ENCODE results near the gene PURA.
A peak's percentile ranks its signal among the peaks of the same experiment; 100 is the strongest.

The PURA gene

DNA sequence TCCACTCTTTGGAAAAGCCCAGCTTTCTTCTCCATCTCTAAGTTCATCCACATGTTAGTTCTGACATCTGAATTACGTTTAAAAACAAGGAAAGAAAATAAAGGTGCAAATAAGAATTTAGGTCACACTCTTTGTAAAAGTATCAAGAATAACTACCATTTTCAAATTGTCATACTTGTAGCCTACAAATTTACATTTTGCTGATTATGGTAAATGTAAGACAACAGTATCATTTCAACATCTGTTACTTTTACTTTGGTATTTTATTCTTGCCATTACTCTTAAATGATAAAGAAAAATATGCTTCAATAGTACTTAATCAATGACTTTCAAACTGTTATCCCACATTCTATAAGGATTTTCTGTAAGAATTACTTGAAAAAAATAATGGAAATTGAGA lies 9.8 kb upstream of the PURA start:
- H3K4me3 Mint-ChIP-seq = no peak overlapping the region
- no peaks in the 10 kb centered on the region for H3K9me3 Mint-ChIP-seq
- peaks cover 19% of the 10 kb centered on the region for H3K4me1 Mint-ChIP-seq
- DNase-seq = no peak
- H3K27me3 Mint-ChIP-seq = peaks cover 33% of the 10 kb centered on the region
- CTCF ChIA-PET = interaction anchor here (0.9 kb wide), 1 partner anchor 16 kb away, joined by 3 read pairs; no protein-coding TSS in a partner anchor
- no peak overlapping the region for H3K27ac Mint-ChIP-seq
- H3K36me3 Mint-ChIP-seq = peaks cover 3% of the 10 kb centered on the region

DNA sequence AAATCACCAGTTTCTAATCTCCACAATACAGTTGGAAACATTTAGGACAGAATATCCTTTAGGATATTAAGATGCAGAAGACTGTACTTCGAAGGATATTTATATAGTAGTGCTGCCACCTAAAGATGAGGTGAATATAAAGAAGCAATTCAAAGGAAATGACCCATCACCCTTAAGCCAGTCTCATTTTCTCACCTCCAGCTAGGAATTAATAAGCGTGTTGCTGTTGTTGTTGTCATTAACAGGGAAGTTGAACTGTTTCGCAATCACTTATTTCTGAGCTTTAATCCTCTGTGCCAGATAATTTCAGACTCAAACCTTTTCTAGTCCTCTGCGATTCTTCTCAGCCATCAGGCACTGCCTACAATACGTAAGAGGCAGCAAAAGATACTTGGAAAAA lies 7.8 kb upstream of the PURA start:
- Mint-ChIP-seq H3K4me3 (no peak overlapping the region), H3K27me3 (peaks cover 28% of the 10 kb centered on the region), H3K4me1 (peaks cover 33% of the 10 kb centered on the region), H3K36me3 (peaks cover 8% of the 10 kb centered on the region), H3K27ac (peak overlapping the region; percentile 98), H3K9me3 (no peaks in the 10 kb centered on the region)
- CTCF ChIA-PET = interaction anchor here (0.9 to 2.1 kb wide), 7 partner anchors 10 to 38 kb away, joined by 3 to 5 read pairs (median 3); no protein-coding TSS in a partner anchor
- DNase-seq = no peak

DNA sequence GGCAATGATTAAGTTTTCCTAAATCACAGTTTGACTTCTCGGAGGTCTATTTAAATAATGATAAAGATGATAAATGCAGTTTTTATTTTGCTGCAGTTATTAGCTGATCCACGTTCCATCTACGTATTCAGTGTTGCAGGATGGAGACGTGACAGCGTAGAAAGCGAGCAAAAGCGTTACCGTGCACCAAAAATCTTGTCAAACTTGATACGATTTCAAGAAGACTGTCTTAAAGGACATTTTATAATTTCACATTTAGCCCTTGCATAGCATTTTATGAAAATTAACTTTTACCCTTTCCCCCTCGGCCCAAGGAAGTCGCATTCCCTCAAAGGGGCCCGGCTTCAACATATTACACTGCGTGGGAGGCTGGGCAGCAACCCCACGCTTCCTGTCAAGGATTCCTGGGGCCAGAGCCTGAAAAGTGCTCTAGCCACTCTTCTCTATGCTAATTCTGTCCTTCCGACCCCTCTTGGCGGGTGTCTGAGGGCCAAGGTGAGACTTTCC lies 7.1 kb upstream of the PURA start:
- peaks cover 36% of the 10 kb centered on the region for H3K27me3 Mint-ChIP-seq
- H3K4me1 Mint-ChIP-seq = peaks cover 40% of the 10 kb centered on the region
- CTCF ChIA-PET = interaction anchor here (1.0 to 1.7 kb wide), 3 partner anchors 34 to 38 kb away, joined by 5 to 11 read pairs (median 5); no protein-coding TSS in a partner anchor
- DNase-seq = no peak
- peaks cover 8% of the 10 kb centered on the region for H3K36me3 Mint-ChIP-seq
- peak overlapping the region; percentile 97 for H3K4me3 Mint-ChIP-seq
- H3K27ac Mint-ChIP-seq = peak overlapping the region; percentile 98
- no peaks in the 10 kb centered on the region for H3K9me3 Mint-ChIP-seq

DNA sequence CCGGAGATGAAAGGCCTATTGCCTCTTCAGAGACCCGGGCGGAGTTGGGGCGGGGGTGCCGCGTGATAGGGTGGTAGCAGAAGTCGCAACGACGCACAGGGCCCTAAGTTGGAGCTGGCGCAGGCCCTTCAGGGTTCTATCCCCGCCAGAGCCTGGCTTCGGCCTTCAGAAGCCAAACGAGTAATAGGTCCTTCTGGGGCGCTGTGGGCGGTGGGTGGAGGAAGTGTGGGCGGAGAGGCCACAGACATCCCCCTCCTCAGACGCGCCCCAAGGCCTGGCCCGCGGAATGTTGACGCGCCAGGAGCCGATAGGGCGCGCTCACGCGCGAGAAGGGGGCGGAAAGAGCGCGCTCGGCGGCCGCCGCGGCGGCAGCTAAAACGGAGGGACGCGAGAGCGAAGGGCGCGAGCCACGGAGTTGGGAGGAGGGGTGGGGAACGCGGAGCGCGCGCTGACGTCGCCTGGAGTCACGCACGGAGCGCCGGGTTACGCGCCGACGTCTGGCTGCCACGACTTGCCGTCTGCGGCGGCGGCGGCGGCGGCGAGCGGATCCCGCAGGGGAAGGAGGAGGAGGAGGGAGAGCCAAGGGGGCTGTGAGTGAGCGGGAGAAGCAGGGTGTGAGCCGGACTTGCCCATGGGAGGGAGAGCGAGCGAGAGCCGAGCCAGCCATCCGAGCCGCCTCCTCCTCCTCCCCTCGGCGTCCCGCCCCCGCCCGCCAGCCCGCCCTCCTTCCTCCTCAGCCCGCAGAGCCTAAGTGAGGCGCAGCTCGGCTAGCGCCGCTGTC lies 6.4 kb upstream of the PURA start:
- H3K4me3 Mint-ChIP-seq = peak overlapping the region; percentile 97
- peaks cover 42% of the 10 kb centered on the region for H3K27me3 Mint-ChIP-seq
- peaks cover 46% of the 10 kb centered on the region for H3K4me1 Mint-ChIP-seq
- H3K36me3 Mint-ChIP-seq = peaks cover 8% of the 10 kb centered on the region
- CTCF ChIA-PET = interaction anchor here (1.0 to 1.4 kb wide), 2 partner anchors 35 to 37 kb away, joined by 5 to 11 read pairs; no protein-coding TSS in a partner anchor
- DNase-seq = peak; percentile 96
- H3K9me3 Mint-ChIP-seq = no peaks in the 10 kb centered on the region
- peak overlapping the region; percentile 98 for H3K27ac Mint-ChIP-seq

DNA sequence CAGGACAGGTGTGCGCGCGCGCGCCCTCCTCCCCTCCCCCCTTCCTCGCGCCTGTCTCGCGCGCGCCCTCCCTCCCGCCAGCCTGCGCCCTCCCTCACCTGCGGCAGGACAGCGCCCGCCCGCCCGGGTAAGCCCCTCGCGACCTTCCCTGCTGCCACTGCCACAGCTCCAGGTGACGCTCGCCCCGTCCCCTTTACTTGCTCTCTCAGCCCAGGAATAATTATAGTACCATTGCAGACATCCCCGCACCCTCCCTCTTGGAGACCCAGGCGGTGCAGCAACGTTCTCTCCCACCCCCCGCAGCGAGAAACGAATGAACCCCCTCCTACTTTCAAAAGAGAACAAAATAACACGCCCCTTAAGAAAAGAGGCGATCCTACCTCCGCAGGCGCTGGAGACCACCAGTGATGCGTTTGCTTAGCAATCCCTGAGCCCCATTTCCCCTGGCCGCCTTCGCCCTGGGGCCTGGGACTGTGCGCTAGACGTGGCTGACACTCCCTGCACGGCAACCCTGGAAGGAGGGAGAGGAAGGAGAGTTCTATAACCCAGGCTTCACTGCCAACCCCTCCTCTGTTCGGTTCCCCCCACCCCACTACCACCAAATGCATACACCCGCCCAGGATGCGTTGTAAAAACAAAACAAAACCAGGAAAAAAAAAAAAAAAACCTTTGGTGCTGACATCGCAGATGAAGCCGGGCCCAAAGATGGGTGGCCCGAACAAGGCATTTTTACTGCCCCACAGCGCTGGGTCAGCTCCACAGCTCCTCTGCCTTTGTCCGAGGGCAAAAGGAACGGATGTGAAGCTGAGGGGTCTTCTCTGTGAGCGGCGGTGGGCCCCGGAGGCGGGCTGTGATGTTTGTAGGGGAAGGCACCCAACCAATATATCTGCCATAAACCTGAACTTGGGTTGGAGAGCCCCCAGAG lies 5.6 kb upstream of the PURA start:
- Mint-ChIP-seq H3K4me1 (peaks cover 54% of the 10 kb centered on the region), H3K9me3 (no peaks in the 10 kb centered on the region), H3K4me3 (peak overlapping the region; percentile 97), H3K27me3 (peaks cover 47% of the 10 kb centered on the region), H3K27ac (peak overlapping the region; percentile 98), H3K36me3 (peaks cover 8% of the 10 kb centered on the region)
- CTCF ChIA-PET = interaction anchor here (1.0 to 1.5 kb wide), 4 partner anchors 25 to 36 kb away, joined by 5 to 11 read pairs (median 6); no protein-coding TSS in a partner anchor
- no peak for DNase-seq

DNA sequence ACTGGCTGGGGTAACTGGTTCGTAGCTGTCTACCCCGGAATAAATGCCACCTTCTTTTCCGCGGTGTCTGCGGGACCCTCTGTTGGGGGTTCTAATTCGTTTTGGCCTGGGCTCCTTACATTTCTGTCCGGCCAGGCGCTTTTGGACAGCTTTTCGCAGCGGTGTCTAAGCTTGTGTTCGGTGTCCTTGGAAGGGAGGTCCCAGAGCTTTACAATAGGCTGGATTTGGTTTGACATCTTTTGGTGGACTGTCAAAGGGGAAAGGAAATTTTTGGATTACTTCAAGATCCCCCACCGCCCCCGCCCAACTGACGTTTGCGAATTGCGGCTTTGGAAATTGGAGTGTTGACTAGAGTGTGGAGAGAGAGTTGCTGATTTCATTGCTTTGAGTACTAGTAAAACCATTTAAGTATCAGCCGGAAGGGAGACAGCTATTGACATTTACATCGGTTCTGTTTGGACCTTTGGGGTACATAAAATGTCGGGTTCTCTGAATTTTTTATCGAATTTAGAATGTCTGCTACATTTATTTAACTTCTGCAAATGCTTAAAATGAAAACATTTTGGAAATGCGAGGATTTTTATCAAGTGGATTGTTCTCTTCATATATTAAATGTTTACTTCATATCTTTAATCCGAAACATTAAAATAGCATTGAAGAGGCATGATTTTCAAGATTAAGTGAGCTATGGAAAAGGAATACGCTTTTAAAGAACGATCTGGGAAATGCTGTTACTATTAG lies 4.7 kb upstream of the PURA start:
- peak overlapping the region; percentile 98 for H3K27ac Mint-ChIP-seq
- peaks cover 8% of the 10 kb centered on the region for H3K36me3 Mint-ChIP-seq
- DNase-seq = peak; percentile 28
- peaks cover 54% of the 10 kb centered on the region for H3K27me3 Mint-ChIP-seq
- H3K4me1 Mint-ChIP-seq = peaks cover 54% of the 10 kb centered on the region
- no peaks in the 10 kb centered on the region for H3K9me3 Mint-ChIP-seq
- H3K4me3 Mint-ChIP-seq = peak overlapping the region; percentile 97
- CTCF ChIA-PET = interaction anchor here (0.9 to 1.5 kb wide), 4 partner anchors 9 to 37 kb away, joined by 4 to 6 read pairs (median 4); no protein-coding TSS in a partner anchor

DNA sequence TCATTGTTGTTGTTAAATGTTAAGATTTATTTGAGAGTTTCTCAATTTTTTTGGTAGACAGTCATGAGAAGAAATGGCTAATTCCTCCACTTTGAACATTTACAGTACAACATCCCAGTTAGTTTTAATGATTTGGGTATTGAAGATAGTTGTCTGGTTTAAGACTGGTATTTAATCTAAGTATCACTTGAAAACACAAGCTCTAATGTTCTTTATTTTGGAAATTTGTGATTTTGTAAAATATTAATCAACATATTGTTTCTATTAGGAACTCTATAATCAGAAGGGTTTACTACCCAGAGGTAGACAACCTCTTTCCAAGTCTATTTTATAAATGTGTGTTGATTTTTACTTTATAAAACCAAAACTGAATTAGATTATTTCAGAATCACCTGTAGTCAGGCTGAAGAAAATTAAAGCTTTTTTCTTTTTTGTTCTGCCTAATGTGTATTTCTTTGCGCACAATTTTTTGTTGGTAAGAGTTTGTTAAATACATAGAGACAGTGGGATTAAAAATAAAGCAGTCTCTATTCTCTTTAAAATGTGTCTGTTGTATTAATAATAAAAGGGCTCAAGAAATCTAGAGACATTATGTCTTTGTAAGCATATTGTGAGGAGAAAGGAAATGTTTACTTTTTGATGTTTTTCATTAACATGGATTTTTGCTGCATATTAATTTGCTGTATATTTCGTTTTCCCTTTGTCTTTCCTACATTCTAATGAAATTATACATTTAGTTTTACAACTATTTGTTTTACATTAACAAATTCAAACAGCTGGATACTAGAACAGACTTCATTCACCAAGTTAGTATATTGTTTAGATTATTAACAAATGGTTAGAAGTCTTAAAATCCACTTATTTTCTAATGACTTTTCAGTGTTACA lies 3.9 kb upstream of the PURA start:
- H3K4me3 Mint-ChIP-seq = peak overlapping the region; percentile 97
- H3K4me1 Mint-ChIP-seq = peaks cover 60% of the 10 kb centered on the region
- no peak overlapping the region for H3K27ac Mint-ChIP-seq
- H3K27me3 Mint-ChIP-seq = peaks cover 54% of the 10 kb centered on the region
- no peaks in the 10 kb centered on the region for H3K9me3 Mint-ChIP-seq
- CTCF ChIA-PET = interaction anchor here (0.9 to 1.5 kb wide), 4 partner anchors 8 to 36 kb away, joined by 4 to 6 read pairs (median 4); no protein-coding TSS in a partner anchor
- H3K36me3 Mint-ChIP-seq = peaks cover 11% of the 10 kb centered on the region
- DNase-seq = no peak

DNA sequence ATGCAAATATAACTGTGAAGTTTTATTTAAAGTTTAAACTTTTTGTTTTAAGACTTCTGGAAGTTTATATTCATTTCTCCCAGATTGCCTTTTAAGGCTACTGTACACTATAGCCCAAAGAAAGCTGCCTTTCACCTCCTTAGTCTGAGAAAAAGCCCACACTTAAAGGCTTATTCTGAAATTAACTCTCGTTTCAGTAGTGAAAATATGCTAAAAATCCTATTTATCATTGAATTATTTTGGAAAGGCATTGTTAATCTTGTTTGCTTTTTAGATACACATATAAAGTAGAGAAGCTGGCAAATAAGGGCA lies 3.3 kb upstream of the PURA start:
- CTCF ChIA-PET = no interaction called here
- Mint-ChIP-seq H3K27ac (no peak overlapping the region), H3K4me3 (no peak overlapping the region)

DNA sequence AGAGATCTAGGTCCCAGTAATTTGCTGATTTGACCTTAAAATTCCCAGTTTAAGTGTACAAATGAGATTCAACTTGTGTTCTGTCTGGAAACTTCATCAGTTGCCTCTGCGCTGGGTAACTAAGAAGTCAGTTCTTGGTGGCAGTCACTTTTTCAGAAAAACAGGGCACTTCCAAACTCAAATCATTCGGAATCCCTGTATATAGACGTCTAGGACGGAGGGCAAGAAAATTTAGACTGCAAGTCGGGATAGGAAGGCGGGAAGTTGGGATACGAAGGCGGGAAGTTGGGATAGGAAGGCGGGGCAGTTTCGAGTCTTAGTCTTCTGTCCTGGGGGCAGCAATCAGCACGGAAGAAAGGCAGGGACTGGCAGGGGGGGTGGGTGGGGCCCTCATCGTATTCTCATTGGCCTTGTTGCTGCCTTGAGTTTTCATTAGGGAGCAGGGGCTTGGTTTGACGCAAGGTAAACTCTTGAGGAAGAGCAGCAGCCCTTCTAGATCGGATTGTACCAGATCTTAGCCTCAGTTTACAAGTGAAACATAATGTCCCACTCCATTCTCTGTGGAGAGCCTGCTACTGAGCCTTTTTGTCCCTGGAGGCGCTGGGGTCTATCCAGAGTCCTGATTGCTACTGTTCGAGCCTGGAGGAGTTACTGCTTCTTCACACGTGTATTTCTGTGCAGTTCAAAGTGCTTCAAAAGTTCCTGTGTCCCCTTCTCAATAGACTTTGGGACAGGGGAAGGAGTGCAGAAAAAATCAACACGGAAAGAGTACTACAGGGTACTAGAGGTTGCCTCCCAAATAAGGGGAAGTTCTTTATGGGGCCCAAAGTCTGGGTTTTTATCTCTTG lies 2.7 kb upstream of the PURA start:
- H3K9me3 Mint-ChIP-seq = no peaks in the 10 kb centered on the region
- peaks cover 54% of the 10 kb centered on the region for H3K27me3 Mint-ChIP-seq
- CTCF ChIA-PET = no interaction called here
- H3K4me3 Mint-ChIP-seq = no peak overlapping the region
- no peak for DNase-seq
- H3K4me1 Mint-ChIP-seq = peaks cover 66% of the 10 kb centered on the region
- peaks cover 12% of the 10 kb centered on the region for H3K36me3 Mint-ChIP-seq
- no peak overlapping the region for H3K27ac Mint-ChIP-seq

More for the DNA sequence above, 3.3 kb upstream of the PURA start:
- Mint-ChIP-seq H3K4me1 (peaks cover 63% of the 10 kb centered on the region), H3K36me3 (peaks cover 11% of the 10 kb centered on the region), H3K9me3 (no peaks in the 10 kb centered on the region), H3K27me3 (peaks cover 54% of the 10 kb centered on the region)
- no peak for DNase-seq

DNA sequence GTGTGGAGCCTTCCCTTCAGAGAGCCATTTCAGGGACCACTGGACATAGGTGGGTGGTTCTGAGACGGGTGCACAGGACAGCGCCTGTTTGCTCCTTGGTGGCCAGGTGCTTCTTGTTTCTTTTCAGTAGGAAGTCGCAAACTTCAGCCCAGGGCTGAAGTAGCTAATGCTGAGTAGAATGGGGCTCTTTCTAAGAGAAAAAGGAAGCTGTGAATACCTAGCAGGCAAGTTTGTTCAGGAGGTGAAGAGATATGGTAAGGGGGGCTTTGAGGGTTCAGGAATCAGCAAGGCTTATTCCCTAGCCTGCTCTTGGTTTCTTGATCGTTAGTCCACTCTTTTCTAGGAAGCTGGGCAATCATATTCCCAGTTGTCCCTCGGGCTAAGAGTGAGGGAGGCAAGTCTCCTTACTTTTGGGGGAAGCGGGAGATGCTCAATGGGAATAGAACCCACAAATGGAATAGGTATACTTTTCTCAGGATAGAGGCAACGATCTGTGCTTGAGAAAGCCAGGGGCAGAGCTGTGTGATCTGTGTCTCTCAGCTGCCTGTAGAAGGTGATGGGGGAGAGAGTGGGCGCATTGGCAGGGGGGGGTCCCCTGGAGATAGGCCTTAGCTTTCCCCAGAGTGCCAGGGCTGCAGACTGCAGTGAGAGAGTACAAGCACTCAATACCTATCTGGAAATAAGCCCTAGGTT lies 1.9 kb upstream of the PURA start:
- H3K9me3 Mint-ChIP-seq = no peaks in the 10 kb centered on the region
- no peak overlapping the region for H3K27ac Mint-ChIP-seq
- peaks cover 13% of the 10 kb centered on the region for H3K36me3 Mint-ChIP-seq
- no peak for DNase-seq
- peaks cover 52% of the 10 kb centered on the region for H3K27me3 Mint-ChIP-seq
- CTCF ChIA-PET = interaction anchor here (1.2 to 7.2 kb wide), 2 partner anchors 33 to 45 kb away, joined by 3 to 62 read pairs; no protein-coding TSS in a partner anchor
- H3K4me3 Mint-ChIP-seq = peak overlapping the region; percentile 49
- peaks cover 64% of the 10 kb centered on the region for H3K4me1 Mint-ChIP-seq

DNA sequence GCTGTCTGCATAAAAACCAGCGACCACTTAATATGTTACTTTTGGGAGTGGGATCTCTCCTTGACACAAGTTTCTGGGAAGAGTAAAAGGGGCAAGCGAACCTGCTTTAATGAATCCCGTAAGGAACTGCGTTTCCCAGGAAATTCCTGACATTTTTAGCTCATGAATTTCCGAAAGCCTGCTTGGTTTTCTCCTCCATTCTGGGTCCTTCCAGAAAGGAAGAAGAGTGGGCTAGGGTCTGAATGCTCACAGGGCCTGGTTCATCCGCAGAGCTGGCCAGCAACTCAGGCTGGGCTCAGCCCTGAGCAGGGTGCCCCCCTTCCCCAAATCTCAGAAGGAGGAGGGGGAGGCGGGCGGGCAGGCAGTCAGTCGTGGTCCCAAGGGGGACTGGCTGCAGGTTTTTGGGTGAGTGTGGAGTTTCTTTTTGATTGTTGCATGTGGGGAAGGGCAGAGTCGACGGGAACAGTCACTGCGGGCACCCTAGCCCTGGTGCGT lies 1.2 kb upstream of the PURA start:
- peaks cover 13% of the 10 kb centered on the region for H3K36me3 Mint-ChIP-seq
- no peak for DNase-seq
- peaks cover 66% of the 10 kb centered on the region for H3K4me1 Mint-ChIP-seq
- H3K27ac Mint-ChIP-seq = no peak overlapping the region
- peak overlapping the region; percentile 95 for H3K4me3 Mint-ChIP-seq
- peaks cover 45% of the 10 kb centered on the region for H3K27me3 Mint-ChIP-seq
- no peaks in the 10 kb centered on the region for H3K9me3 Mint-ChIP-seq
- CTCF ChIA-PET = interaction anchor here (1.2 to 7.2 kb wide), 2 partner anchors 32 to 44 kb away, joined by 3 to 62 read pairs; no protein-coding TSS in a partner anchor
